WERI-Rb-1 (cell line): Measurements from ENCODE around the gene DSC3.

ENCODE experiments used
- DNase-seq: peaks from one replicate; pipeline ENCODE4 v3.0.0-alpha.2; 2020
- H3K27ac ChIP-seq: fragments of 250-450 bp; sonication (Bioruptor Pico); 2 replicates; pipeline ENCODE4 v1.5.1; 2020; ENCODE audit warnings: mild to moderate bottlenecking, moderate library complexity
- H3K27me3 ChIP-seq: fragments of 250-450 bp; sonication (Bioruptor Pico); 2 replicates; pipeline ENCODE4 v1.5.1; 2021; ENCODE audit warnings: mild to moderate bottlenecking, low read depth, moderate library complexity; ENCODE audit not compliant: insufficient read depth, severe bottlenecking
- H3K36me3 ChIP-seq: fragments of 250-450 bp; sonication (Bioruptor Pico); 2 replicates; pipeline ENCODE4 v1.5.1; 2020; ENCODE audit warnings: mild to moderate bottlenecking, moderate library complexity
- H3K4me3 ChIP-seq: 2 replicates; pipeline ENCODE4 v1.5.1; 2011; ENCODE audit warnings: low read depth, mild to moderate bottlenecking, control low read depth, low read length
- H3K9me3 ChIP-seq: fragments of 250-450 bp; sonication (Bioruptor Pico); 2 replicates; pipeline ENCODE4 v1.5.1; 2021; ENCODE audit warnings: mild to moderate bottlenecking, moderate library complexity; ENCODE audit not compliant: severe bottlenecking
- CTCF ChIP-seq: IDR thresholded peaks from 2 replicates; pipeline ENCODE4 v1.5.1; 2011; ENCODE audit warnings: low read depth, mild to moderate bottlenecking, control low read depth, inconsistent platforms, low read length

Gene DSC3

GRCh38 chr18:31048216-31048615 is 5.7 kb upstream of the DSC3 start:
- no peaks in the 10 kb centered on the region for H3K36me3 ChIP-seq
- no peaks in the 10 kb centered on the region for H3K27me3 ChIP-seq
- no peak for TF ChIP-seq CTCF
- no peaks in the 10 kb centered on the region for H3K9me3 ChIP-seq
- no peak for DNase-seq
- H3K27ac ChIP-seq = no peak overlapping the region
- no peak overlapping the region for H3K4me3 ChIP-seq

GRCh38 chr18:31046916-31047315 is 4.4 kb upstream of the DSC3 start:
- no peak overlapping the region for H3K27ac ChIP-seq
- no peak for DNase-seq
- H3K27me3 ChIP-seq = no peaks in the 10 kb centered on the region
- no peak for TF ChIP-seq CTCF
- H3K4me3 ChIP-seq = no peak overlapping the region
- H3K9me3 ChIP-seq = no peaks in the 10 kb centered on the region
- no peaks in the 10 kb centered on the region for H3K36me3 ChIP-seq

GRCh38 chr18:31045599-31045998 is 3.1 kb upstream of the DSC3 start:
- H3K4me3 ChIP-seq = no peak overlapping the region
- no peaks in the 10 kb centered on the region for H3K36me3 ChIP-seq
- H3K27ac ChIP-seq = no peak overlapping the region
- H3K9me3 ChIP-seq = no peaks in the 10 kb centered on the region
- no peaks in the 10 kb centered on the region for H3K27me3 ChIP-seq
- no peak for TF ChIP-seq CTCF
- no peak for DNase-seq

- Histone ChIP-seq H3K9me3 (no peaks in the 10 kb centered on the region), H3K36me3 (no peaks in the 10 kb centered on the region), H3K27me3 (no peaks in the 10 kb centered on the region), H3K27ac (no peak overlapping the region), H3K4me3 (no peak overlapping the region)
- no peak for DNase-seq
- no peak for TF ChIP-seq CTCF
Observed at GRCh38 chr18:31044926-31045325, 2.4 kb upstream of the DSC3 start.

- H3K4me3 ChIP-seq = no peak overlapping the region
- no peaks in the 10 kb centered on the region for H3K36me3 ChIP-seq
- no peaks in the 10 kb centered on the region for H3K9me3 ChIP-seq
- no peak overlapping the region for H3K27ac ChIP-seq
- DNase-seq = no peak
- TF ChIP-seq CTCF = no peak
- H3K27me3 ChIP-seq = no peaks in the 10 kb centered on the region
Observed at GRCh38 chr18:31043709-31044108, 1.2 kb upstream of the DSC3 start.

- TF ChIP-seq CTCF = no peak
- H3K27me3 ChIP-seq = no peaks in the 10 kb centered on the region
- peak overlapping the region; percentile 57 for H3K4me3 ChIP-seq
- peak; percentile 8 for DNase-seq
- no peaks in the 10 kb centered on the region for H3K9me3 ChIP-seq
- H3K36me3 ChIP-seq = no peaks in the 10 kb centered on the region
- H3K27ac ChIP-seq = no peak overlapping the region
Observed at GRCh38 chr18:31042084-31042405, 497 bp downstream of the DSC3 start.
